Glomerular endothelial cell (primary cell): ENCODE data around the gene ETV6. TPM values are rescaled to one million over a fixed set of nuclear protein-coding genes. Genes with fewer than 3 reads are reported as not detected.

Experiments
- DNase-seq: peaks from one replicate; pipeline ENCODE4 v3.0.0-alpha.2; 2011; ENCODE audit warnings: low read depth, low spot score; ENCODE audit errors: extremely low read depth
- total RNA-seq: library from RNA; depleted of rRNA; stranded (reverse); fragments of >200 nt; gene quantifications from 2 replicates; pipeline ENCODE4 v1.2.3, GENCODE V29; 2015

ETV6 gene
- total RNA-seq, 1 donor from 2014 or later = 27.9 TPM

- DNase-seq = no peak
Measured at GRCh38 chr12:11768233-11768965, 118.9 kb downstream of the ETV6 start.

GRCh38 chr12:11769723-11770514 is 120.4 kb downstream of the ETV6 start:
- DNase-seq = no peak

- DNase-seq = no peak
Measured at GRCh38 chr12:11771356-11771755, 121.9 kb downstream of the ETV6 start.

- DNase-seq = no peak
Measured at GRCh38 chr12:11771895-11772502, 122.5 kb downstream of the ETV6 start.

- no peak for DNase-seq
Measured at GRCh38 chr12:11773889-11774677, 124.6 kb downstream of the ETV6 start.

- no peak for DNase-seq
Measured at GRCh38 chr12:11774821-11775220, 125.3 kb downstream of the ETV6 start.

- no peak for DNase-seq
Measured at GRCh38 chr12:11776316-11776715, 126.8 kb downstream of the ETV6 start.

GRCh38 chr12:11777451-11777850 is 128.0 kb downstream of the ETV6 start:
- DNase-seq = no peak

- no peak for DNase-seq
Measured at GRCh38 chr12:11777962-11778361, 128.5 kb downstream of the ETV6 start.

- DNase-seq = no peak
Measured at GRCh38 chr12:11778713-11779685, 129.5 kb downstream of the ETV6 start.

GRCh38 chr12:11780521-11781101 is 131.1 kb downstream of the ETV6 start:
- DNase-seq = no peak

GRCh38 chr12:11782914-11783420 is 133.5 kb downstream of the ETV6 start:
- DNase-seq = no peak

- DNase-seq = no peak
Measured at GRCh38 chr12:11785712-11786111, 136.2 kb downstream of the ETV6 start.

- DNase-seq = no peak
Measured at GRCh38 chr12:11786638-11787365, 137.3 kb downstream of the ETV6 start.

- no peak for DNase-seq
Measured at GRCh38 chr12:11787437-11787836, 138.0 kb downstream of the ETV6 start.

- no peak for DNase-seq
Measured at GRCh38 chr12:11787933-11788849, 138.7 kb downstream of the ETV6 start.

GRCh38 chr12:11793921-11794710 is 144.6 kb downstream of the ETV6 start:
- DNase-seq = no peak
